OCI-LY1 (cell line): ENCODE results near the gene FKBP4.

Experiments
- H2AFZ ChIP-seq: fragments of 200-600 bp; sonication (generic), shearing (Covaris generic); 2 replicates; pipeline ENCODE4 v1.6.0; 2014; ENCODE audit warnings: antibody characterized with exemption, mild to moderate bottlenecking, low read length
- H3F3A ChIP-seq: fragments of 200-600 bp; sonication (generic), shearing (Covaris generic); 2 replicates; pipeline ENCODE4 v1.6.0; 2014; ENCODE audit warnings: mild to moderate bottlenecking, antibody characterized with exemption, low read length, moderate library complexity; ENCODE audit not compliant: insufficient read depth
- H3K27ac ChIP-seq: fragments of 200-600 bp; sonication (generic); 2 replicates; pipeline ENCODE4 v1.5.1; 2014; ENCODE audit warnings: low read length, mixed run types, mild to moderate bottlenecking, low read depth; ENCODE audit not compliant: poor library complexity, severe bottlenecking
- H3K27me3 ChIP-seq: fragments of 200-600 bp; sonication (generic); 2 replicates; pipeline ENCODE4 v1.6.0; 2014; ENCODE audit warnings: antibody characterized with exemption, mild to moderate bottlenecking, low read length, moderate library complexity; ENCODE audit not compliant: insufficient read depth
- H3K36me3 ChIP-seq: fragments of 200-600 bp; sonication (generic); 2 replicates; pipeline ENCODE4 v1.6.1; 2014; ENCODE audit warnings: mild to moderate bottlenecking, antibody characterized with exemption, low read length, moderate library complexity, mixed read lengths; ENCODE audit not compliant: insufficient read depth
- H3K4me1 ChIP-seq: fragments of 200-600 bp; sonication (generic); 2 replicates; pipeline ENCODE4 v1.5.1; 2014; ENCODE audit warnings: mild to moderate bottlenecking, low read length, moderate library complexity; ENCODE audit not compliant: insufficient read depth, severe bottlenecking
- H3K4me2 ChIP-seq: fragments of 200-600 bp; sonication (generic), shearing (Covaris generic); 2 replicates; pipeline ENCODE4 v1.6.1; 2014; ENCODE audit warnings: low read length
- H3K4me3 ChIP-seq: fragments of 200-600 bp; sonication (generic); 2 replicates; pipeline ENCODE4 v1.5.1; 2014; ENCODE audit warnings: low read length, low read depth, mild to moderate bottlenecking, mixed read lengths; ENCODE audit not compliant: poor library complexity, severe bottlenecking
- H3K79me2 ChIP-seq: fragments of 200-600 bp; shearing (Covaris generic); 2 replicates; pipeline ENCODE4 v1.6.1; 2016; ENCODE audit warnings: mixed run types, low read length, mixed read lengths; ENCODE audit not compliant: insufficient read depth
- H3K9ac ChIP-seq: fragments of 200-600 bp; sonication (generic), shearing (Covaris generic); 2 replicates; pipeline ENCODE4 v1.6.1; 2014; ENCODE audit warnings: mild to moderate bottlenecking, low read length, mixed read lengths
- H3K9me2 ChIP-seq: fragments of 200-600 bp; sonication (generic), shearing (Covaris generic); 2 replicates; pipeline ENCODE4 v1.6.1; 2014; ENCODE audit warnings: low read depth, mild to moderate bottlenecking, low read length, mixed read lengths
- H3K9me3 ChIP-seq: fragments of 200-600 bp; shearing (Covaris generic); 2 replicates; pipeline ENCODE4 v1.6.1; 2014; ENCODE audit warnings: low read length, mixed read lengths
- H4K20me1 ChIP-seq: fragments of 200-600 bp; sonication (generic), shearing (Covaris generic); 2 replicates; pipeline ENCODE4 v1.6.0; 2016; ENCODE audit warnings: mild to moderate bottlenecking, low read length; ENCODE audit not compliant: insufficient read depth
- EZH2 ChIP-seq: fragments of 200-600 bp; sonication (generic), shearing (Covaris generic); IDR thresholded peaks from 2 replicates; pipeline ENCODE4 v1.8.0; 2017; ENCODE audit warnings: borderline replicate concordance, mixed run types, mild to moderate bottlenecking, antibody characterized with exemption, low read length, moderate library complexity, mixed read lengths
- TF ChIP-seq, protein P1 (sequence below): fragments of 200-600 bp; sonication (generic), shearing (Covaris generic); IDR thresholded peaks from 2 replicates; pipeline ENCODE4 v1.5.1; 2017; ENCODE audit warnings: mild to moderate bottlenecking, antibody characterized with exemption, low read length, moderate library complexity, mixed read lengths

FKBP4 gene

GRCh38 chr12:2750185-2750584 lies 44.6 kb upstream of the FKBP4 start:
- no peaks in the 10 kb centered on the region for H3K4me1 ChIP-seq
- H3K36me3 ChIP-seq = no peaks in the 10 kb centered on the region
- H3K9ac ChIP-seq = no peak overlapping the region
- H3K9me3 ChIP-seq = no peaks in the 10 kb centered on the region
- H3K79me2 ChIP-seq = no peaks in the 10 kb centered on the region
- H3K4me2 ChIP-seq = no peak overlapping the region
- TF ChIP-seq, protein P1, sequence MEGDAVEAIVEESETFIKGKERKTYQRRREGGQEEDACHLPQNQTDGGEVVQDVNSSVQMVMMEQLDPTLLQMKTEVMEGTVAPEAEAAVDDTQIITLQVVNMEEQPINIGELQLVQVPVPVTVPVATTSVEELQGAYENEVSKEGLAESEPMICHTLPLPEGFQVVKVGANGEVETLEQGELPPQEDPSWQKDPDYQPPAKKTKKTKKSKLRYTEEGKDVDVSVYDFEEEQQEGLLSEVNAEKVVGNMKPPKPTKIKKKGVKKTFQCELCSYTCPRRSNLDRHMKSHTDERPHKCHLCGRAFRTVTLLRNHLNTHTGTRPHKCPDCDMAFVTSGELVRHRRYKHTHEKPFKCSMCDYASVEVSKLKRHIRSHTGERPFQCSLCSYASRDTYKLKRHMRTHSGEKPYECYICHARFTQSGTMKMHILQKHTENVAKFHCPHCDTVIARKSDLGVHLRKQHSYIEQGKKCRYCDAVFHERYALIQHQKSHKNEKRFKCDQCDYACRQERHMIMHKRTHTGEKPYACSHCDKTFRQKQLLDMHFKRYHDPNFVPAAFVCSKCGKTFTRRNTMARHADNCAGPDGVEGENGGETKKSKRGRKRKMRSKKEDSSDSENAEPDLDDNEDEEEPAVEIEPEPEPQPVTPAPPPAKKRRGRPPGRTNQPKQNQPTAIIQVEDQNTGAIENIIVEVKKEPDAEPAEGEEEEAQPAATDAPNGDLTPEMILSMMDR = no peak
- H3K9me2 ChIP-seq = no peaks in the 10 kb centered on the region
- H2AFZ ChIP-seq = no peak overlapping the region
- H4K20me1 ChIP-seq = no peaks in the 10 kb centered on the region
- H3F3A ChIP-seq = no peaks in the 10 kb centered on the region
- H3K4me3 ChIP-seq = no peak overlapping the region
- no peak overlapping the region for H3K27ac ChIP-seq
- 0 out of 2 replicates have a peak, but pooled peaks cover 3% of the 10 kb centered on the region for H3K27me3 ChIP-seq

- no peak overlapping the region for H3K9ac ChIP-seq
Measured at GRCh38 chr12:2751230-2751629, 43.5 kb upstream of the FKBP4 start.

DNA sequence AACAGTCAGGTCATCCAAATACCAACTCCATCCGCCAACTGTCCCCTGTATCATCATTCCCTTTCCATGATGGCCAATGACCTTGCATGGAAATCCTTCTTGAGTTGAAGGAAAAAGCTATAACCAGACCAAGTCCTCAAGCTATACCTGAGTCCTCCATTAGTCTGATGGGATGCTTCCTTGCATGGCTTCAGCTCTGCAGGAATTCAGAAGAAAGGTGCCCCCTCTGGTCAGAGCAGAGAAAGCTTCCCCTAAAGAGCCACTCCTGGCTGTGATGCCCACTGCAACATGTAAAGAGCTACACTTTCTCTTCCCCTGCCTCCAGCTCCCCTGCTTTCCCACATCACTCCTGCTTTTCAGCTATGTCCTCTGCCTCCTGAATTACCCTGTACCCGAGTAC lies 43.1 kb upstream of the FKBP4 start:
- H3K36me3 ChIP-seq = no peaks in the 10 kb centered on the region
- H3K9me2 ChIP-seq = no peaks in the 10 kb centered on the region
- TF ChIP-seq, protein P1 = no peak; the same call in 1 of the 2 replicates
- TF ChIP-seq EZH2 = no peak
- H3K4me3 ChIP-seq = no peak overlapping the region
- H2AFZ ChIP-seq = no peak overlapping the region
- H3K4me2 ChIP-seq = no peak overlapping the region
- no peaks in the 10 kb centered on the region for H4K20me1 ChIP-seq
- H3K27me3 ChIP-seq = 0 out of 2 replicates have a peak, but pooled peaks cover 7% of the 10 kb centered on the region
- H3K79me2 ChIP-seq = no peaks in the 10 kb centered on the region
- H3K27ac ChIP-seq = no peak overlapping the region
- no peaks in the 10 kb centered on the region for H3K9me3 ChIP-seq
- H3K4me1 ChIP-seq = no peaks in the 10 kb centered on the region
- H3K9ac ChIP-seq = no peak overlapping the region
- H3F3A ChIP-seq = no peaks in the 10 kb centered on the region

More at GRCh38 chr12:2751230-2751629, 43.5 kb upstream of the FKBP4 start:
- H3K9me3 ChIP-seq = no peaks in the 10 kb centered on the region
- no peak overlapping the region for H2AFZ ChIP-seq
- H3K4me1 ChIP-seq = no peaks in the 10 kb centered on the region
- H3K27me3 ChIP-seq = 0 out of 2 replicates have a peak, but pooled peaks cover 3% of the 10 kb centered on the region
- H3K4me3 ChIP-seq = no peak overlapping the region
- no peaks in the 10 kb centered on the region for H4K20me1 ChIP-seq
- no peak overlapping the region for H3K27ac ChIP-seq
- TF ChIP-seq EZH2 = no peak
- TF ChIP-seq, protein P1 = no peak
- no peaks in the 10 kb centered on the region for H3K36me3 ChIP-seq
- H3K4me2 ChIP-seq = no peak overlapping the region
- no peaks in the 10 kb centered on the region for H3K9me2 ChIP-seq
- H3K79me2 ChIP-seq = no peaks in the 10 kb centered on the region
- no peaks in the 10 kb centered on the region for H3F3A ChIP-seq
